Measurements from ENCODE around the gene PGA3.
"Not testable (repeated sequence)": the region's sequence is repeated elsewhere in the genome, so short reads cannot be mapped to it uniquely, and the experiment has no call there.

Gene PGA3

GRCh38 chr11:61250796-61251765, 47.8 kb downstream of the PGA3 start:
- not testable (repeated sequence) for DNase-seq (ENCODE audit: low read depth in 2 of 2)

- DNase-seq (ENCODE audit: low read depth in 2 of 2): not testable (repeated sequence)
Observed at GRCh38 chr11:61252332-61252731, 49.0 kb downstream of the PGA3 start.

- DNase-seq (ENCODE audit: low read depth in 2 of 2): peak; percentile 43 to 54
Observed at GRCh38 chr11:61254403-61255025, 51.2 kb downstream of the PGA3 start.

- DNase-seq (ENCODE audit: low read depth in 2 of 2): no peak
Observed at GRCh38 chr11:61256710-61257482, 53.6 kb downstream of the PGA3 start.

- no peak for DNase-seq (ENCODE audit: low read depth in 2 of 2)
Observed at GRCh38 chr11:61258546-61258945, 55.2 kb downstream of the PGA3 start.

- no peak for DNase-seq (ENCODE audit: low read depth in 2 of 2)
Observed at GRCh38 chr11:61259363-61259762, 56.0 kb downstream of the PGA3 start.

All from stimulated activated CD8-positive, alpha-beta memory T cell treated with anti-CD3 and anti-CD28 coated beads, Interleukin-2, amount 100 ng/mL, for 48 hours (primary cell).